WERI-Rb-1 (cell line): Measurements from ENCODE around the gene GTF2B.

Experiments
- DNase-seq: peaks from one replicate; pipeline ENCODE4 v3.0.0-alpha.2; 2020
- H3K27ac ChIP-seq: fragments of 250-450 bp; sonication (Bioruptor Pico); 2 replicates; pipeline ENCODE4 v1.5.1; 2020; ENCODE audit warnings: mild to moderate bottlenecking, moderate library complexity
- H3K27me3 ChIP-seq: fragments of 250-450 bp; sonication (Bioruptor Pico); 2 replicates; pipeline ENCODE4 v1.5.1; 2021; ENCODE audit warnings: mild to moderate bottlenecking, low read depth, moderate library complexity; ENCODE audit not compliant: insufficient read depth, severe bottlenecking
- H3K36me3 ChIP-seq: fragments of 250-450 bp; sonication (Bioruptor Pico); 2 replicates; pipeline ENCODE4 v1.5.1; 2020; ENCODE audit warnings: mild to moderate bottlenecking, moderate library complexity
- H3K4me3 ChIP-seq: 2 replicates; pipeline ENCODE4 v1.5.1; 2011; ENCODE audit warnings: low read depth, mild to moderate bottlenecking, control low read depth, low read length
- H3K9me3 ChIP-seq: fragments of 250-450 bp; sonication (Bioruptor Pico); 2 replicates; pipeline ENCODE4 v1.5.1; 2021; ENCODE audit warnings: mild to moderate bottlenecking, moderate library complexity; ENCODE audit not compliant: severe bottlenecking
- TF ChIP-seq, protein P1 (sequence below): IDR thresholded peaks from 2 replicates; pipeline ENCODE4 v1.5.1; 2011; ENCODE audit warnings: low read depth, mild to moderate bottlenecking, control low read depth, inconsistent platforms, low read length

Gene GTF2B

DNA sequence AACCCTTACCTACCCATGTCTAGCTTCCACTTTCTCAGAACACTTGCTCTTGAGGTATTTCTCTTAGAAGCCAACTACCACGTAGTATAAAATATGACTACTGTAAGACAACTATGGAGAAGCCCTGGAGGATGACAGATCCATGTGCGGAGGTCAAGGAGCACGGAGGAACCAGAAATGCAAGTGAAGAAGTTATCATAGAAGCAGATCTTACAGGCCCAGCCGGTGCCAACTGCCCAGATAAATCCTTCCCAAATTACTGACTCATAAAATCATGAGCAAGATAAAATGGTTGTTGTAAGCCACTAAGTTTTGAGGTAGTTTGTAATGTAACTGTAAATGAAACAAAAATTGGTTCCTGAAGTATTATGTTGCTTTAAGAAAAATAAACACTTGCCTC is 12.6 kb downstream of the GTF2B start:
- no peaks in the 10 kb centered on the region for H3K9me3 ChIP-seq
- peaks cover 22% of the 10 kb centered on the region for H3K36me3 ChIP-seq
- H3K4me3 ChIP-seq, result no peak overlapping the region
- DNase-seq, result no peak
- H3K27me3 ChIP-seq, result no peaks in the 10 kb centered on the region
- TF ChIP-seq, protein P1, sequence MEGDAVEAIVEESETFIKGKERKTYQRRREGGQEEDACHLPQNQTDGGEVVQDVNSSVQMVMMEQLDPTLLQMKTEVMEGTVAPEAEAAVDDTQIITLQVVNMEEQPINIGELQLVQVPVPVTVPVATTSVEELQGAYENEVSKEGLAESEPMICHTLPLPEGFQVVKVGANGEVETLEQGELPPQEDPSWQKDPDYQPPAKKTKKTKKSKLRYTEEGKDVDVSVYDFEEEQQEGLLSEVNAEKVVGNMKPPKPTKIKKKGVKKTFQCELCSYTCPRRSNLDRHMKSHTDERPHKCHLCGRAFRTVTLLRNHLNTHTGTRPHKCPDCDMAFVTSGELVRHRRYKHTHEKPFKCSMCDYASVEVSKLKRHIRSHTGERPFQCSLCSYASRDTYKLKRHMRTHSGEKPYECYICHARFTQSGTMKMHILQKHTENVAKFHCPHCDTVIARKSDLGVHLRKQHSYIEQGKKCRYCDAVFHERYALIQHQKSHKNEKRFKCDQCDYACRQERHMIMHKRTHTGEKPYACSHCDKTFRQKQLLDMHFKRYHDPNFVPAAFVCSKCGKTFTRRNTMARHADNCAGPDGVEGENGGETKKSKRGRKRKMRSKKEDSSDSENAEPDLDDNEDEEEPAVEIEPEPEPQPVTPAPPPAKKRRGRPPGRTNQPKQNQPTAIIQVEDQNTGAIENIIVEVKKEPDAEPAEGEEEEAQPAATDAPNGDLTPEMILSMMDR, result no peak
- H3K27ac ChIP-seq, result no peak overlapping the region

DNA sequence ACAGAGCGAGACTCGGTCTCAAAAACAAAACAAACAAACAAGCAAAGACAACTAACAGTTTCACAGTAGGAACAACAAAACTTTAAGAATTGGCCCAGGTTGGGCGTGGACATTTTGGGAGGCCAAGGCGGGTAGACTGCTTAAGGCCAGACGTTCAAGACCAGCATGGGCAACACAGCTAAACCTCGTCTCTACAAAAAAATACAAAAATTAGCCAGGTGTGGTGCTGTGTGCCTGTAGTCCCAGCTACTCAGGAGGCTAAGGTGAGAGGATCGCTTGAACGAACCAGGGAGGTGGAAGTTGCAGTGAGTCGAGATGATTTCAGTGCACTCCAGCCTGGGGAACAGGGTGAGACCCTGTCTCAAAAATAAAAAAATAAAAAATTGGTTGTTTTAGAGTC is 13.5 kb downstream of the GTF2B start:
- H3K27me3 ChIP-seq, result no peaks in the 10 kb centered on the region
- no peaks in the 10 kb centered on the region for H3K9me3 ChIP-seq
- no peak overlapping the region for H3K4me3 ChIP-seq
- TF ChIP-seq, protein P1, result no peak
- H3K27ac ChIP-seq, result no peak overlapping the region
- no peak for DNase-seq
- peaks cover 19% of the 10 kb centered on the region for H3K36me3 ChIP-seq

DNA sequence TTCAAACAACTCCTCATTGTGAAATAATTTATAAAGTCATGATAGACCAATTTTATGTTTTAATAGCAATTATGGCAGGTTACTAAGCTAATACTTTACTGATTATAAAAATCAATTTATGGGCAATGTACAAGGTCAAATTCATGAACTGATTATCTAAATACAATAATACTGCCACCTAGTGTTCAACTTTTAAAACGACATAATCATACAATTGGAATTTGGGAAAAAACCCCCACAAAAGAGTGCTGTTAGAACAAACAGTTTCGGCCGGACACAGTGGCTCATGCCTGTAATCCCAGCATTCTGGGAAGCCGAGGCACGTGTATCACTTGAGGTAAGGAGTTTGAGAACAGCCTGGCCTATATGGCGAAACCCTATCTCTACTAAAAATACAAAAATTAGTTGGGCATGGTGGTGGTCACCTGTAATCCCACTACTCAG is 14.0 kb downstream of the GTF2B start:
- no peaks in the 10 kb centered on the region for H3K9me3 ChIP-seq
- no peak overlapping the region for H3K27ac ChIP-seq
- DNase-seq, result no peak
- TF ChIP-seq, protein P1, result no peak
- H3K27me3 ChIP-seq, result no peaks in the 10 kb centered on the region
- peaks cover 13% of the 10 kb centered on the region for H3K36me3 ChIP-seq
- no peak overlapping the region for H3K4me3 ChIP-seq

DNA sequence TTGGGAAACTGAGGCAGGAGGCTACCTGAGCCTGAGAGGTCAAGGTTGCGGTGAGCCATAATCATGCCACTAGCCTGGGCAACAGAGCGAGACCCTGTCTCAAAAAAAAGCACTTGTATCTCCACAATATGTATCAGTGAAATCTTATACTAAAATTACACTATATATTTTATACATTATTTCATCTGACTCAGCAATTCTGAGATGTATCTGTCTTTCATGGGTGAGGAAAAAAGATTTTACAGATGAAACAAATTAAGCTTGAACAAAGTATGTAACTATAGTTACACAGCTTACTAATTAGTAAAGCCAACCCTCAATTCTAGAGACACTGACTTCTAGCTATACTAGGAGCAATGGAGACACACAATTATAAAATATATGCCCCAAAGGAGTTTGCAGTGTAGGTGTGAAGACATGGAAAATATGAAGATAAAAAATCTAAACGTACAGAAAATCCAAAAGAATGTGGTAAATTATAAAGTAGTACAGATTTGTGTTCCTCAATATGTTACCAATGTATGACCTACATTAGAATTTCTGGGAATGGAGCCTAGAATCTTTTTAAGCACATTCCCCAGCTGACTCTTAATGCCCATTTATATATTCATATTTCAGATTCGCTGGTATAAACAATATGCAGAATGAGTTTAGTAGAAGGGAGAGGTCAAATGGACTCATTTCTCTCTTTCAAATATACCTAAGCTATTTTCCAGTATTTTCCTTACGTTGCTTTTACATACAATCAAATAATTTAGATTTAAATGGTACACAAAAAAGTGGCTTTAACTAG is 14.6 kb downstream of the GTF2B start:
- Histone ChIP-seq H3K36me3 (peaks cover 12% of the 10 kb centered on the region), H3K27me3 (no peaks in the 10 kb centered on the region), H3K9me3 (no peaks in the 10 kb centered on the region), H3K4me3 (no peak overlapping the region), H3K27ac (no peak overlapping the region)
- DNase-seq, result no peak
- TF ChIP-seq, protein P1, result no peak

DNA sequence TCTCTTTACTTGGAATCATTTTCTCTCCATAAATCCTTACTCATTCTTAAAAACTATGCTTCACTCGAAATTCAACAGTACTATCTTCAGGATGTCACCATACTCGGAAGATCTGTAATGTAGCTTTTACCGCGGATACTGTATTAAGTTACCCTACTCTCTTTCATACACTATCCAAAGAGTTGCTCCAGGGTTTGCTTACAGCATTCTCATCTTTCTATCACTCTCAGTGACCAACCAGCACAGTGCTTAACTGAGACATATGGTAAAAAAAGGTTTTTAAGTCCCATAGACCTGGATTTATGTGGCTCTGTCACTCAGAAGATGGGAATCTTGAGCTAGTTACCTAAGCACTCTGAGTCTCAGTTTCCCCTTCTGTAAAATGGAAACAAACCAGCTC is 15.8 kb downstream of the GTF2B start:
- DNase-seq, result no peak
- Histone ChIP-seq H3K27ac (no peak overlapping the region), H3K4me3 (no peak overlapping the region), H3K36me3 (peaks cover 12% of the 10 kb centered on the region), H3K9me3 (no peaks in the 10 kb centered on the region), H3K27me3 (no peaks in the 10 kb centered on the region)
- TF ChIP-seq, protein P1, result no peak
